PC-3 (cell line): ENCODE data around the gene GNRH2.

Experiments used
- CTCF ChIP-seq: fragments of 300-600 bp; sonication (generic); conservative IDR thresholded peaks from 2 replicates; pipeline ENCODE4 v1.5.1; 2017; ENCODE audit warnings: antibody characterized with exemption, low read depth, mild to moderate bottlenecking, low read length
- EZH2 ChIP-seq: fragments of 300-600 bp; sonication (generic); IDR thresholded peaks from one replicate; pipeline ENCODE4 v1.6.1; 2017; ENCODE audit warnings: antibody characterized with exemption, mild to moderate bottlenecking, low read length; ENCODE audit not compliant: unreplicated experiment

DNA sequence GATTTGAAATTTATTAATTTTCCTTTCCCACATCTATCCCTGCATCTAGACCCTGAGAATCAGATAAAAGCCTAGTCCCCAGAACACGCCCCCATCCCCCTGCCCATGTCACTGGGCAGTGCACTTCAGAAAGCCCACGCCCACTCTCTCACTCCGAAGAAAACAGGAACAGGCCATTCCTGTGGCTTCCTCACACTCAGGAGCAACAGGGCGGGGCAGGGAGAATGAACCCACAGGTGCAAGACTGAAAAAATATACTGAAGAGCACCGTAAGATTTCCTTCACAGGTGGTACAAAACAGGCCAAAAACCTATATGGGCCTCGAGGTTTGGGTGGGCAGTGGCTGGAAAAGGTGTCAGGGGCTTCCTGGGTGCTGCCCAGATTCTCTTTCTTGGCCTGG lies 31.4 kb downstream of the GNRH2 start:
- no peak for TF ChIP-seq CTCF
- TF ChIP-seq EZH2: no peak
